ENCODE data around the gene FBH1.

FBH1 gene

DNA sequence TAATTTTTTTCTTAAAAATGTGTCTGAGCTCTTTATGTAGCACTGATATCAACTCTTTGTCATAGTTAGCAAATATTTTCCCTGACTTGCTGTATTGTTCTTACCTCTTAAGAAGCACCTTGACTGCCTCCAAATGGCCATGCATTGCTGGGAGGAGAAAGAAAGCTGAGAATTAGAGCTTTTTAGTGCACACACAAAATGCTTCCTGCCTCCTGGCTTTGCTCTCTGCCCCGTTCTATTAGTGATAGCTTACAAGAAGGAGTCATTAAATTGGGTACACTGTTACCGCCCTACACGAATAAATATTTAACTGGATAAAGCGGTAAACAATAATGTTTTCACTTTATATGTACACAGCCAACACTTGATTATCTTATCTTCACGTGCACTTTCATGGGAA lies 4.4 kb upstream of the FBH1 start:
- DNase-seq (ENCODE audit: extremely low spot score), result no peak
- CTCF ChIA-PET, result interaction anchor here (1.4 to 7.2 kb wide), 4 partner anchors 9 to 23 kb away, joined by 3 to 51 read pairs (median 13); no protein-coding TSS in a partner anchor
- TF ChIP-seq, protein P1, sequence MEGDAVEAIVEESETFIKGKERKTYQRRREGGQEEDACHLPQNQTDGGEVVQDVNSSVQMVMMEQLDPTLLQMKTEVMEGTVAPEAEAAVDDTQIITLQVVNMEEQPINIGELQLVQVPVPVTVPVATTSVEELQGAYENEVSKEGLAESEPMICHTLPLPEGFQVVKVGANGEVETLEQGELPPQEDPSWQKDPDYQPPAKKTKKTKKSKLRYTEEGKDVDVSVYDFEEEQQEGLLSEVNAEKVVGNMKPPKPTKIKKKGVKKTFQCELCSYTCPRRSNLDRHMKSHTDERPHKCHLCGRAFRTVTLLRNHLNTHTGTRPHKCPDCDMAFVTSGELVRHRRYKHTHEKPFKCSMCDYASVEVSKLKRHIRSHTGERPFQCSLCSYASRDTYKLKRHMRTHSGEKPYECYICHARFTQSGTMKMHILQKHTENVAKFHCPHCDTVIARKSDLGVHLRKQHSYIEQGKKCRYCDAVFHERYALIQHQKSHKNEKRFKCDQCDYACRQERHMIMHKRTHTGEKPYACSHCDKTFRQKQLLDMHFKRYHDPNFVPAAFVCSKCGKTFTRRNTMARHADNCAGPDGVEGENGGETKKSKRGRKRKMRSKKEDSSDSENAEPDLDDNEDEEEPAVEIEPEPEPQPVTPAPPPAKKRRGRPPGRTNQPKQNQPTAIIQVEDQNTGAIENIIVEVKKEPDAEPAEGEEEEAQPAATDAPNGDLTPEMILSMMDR (IDR thresholded peaks at IDR 0.05; ENCODE audit: control extremely low read depth, extremely low read depth, low read depth, missing control alignments), result no peak
- POLR2A ChIA-PET, result no interaction called here

DNA sequence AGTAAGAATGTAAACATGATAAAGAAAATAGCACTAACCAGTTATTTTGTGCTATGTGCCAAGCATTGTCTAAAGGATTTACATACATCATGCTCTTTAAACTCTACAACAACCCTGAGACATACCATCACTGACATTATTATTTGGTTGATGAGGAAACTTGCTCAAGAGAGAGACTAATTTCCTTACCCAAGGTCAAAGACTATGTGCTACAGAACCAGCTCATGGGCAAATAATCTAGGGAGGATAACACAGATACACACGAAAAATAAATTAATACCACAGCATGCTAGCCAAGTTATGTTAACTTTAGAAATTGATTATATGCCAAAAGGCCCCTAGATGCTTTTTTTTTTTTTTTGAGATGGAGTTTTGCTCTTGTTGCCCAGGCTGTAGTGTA lies 3.0 kb upstream of the FBH1 start:
- no peak for DNase-seq (ENCODE audit: extremely low spot score)
- ChIA-PET POLR2A (interaction anchor here (0.7 kb wide), 1 partner anchor 21 kb away, joined by 7 read pairs; no protein-coding TSS in a partner anchor), CTCF (interaction anchor here (4.9 to 7.2 kb wide), 2 partner anchors 10 to 13 kb away, joined by 22 to 51 read pairs; no protein-coding TSS in a partner anchor)
- TF ChIP-seq, protein P1 (IDR thresholded peaks at IDR 0.05; ENCODE audit: control extremely low read depth, extremely low read depth, low read depth, missing control alignments), result no peak

DNA sequence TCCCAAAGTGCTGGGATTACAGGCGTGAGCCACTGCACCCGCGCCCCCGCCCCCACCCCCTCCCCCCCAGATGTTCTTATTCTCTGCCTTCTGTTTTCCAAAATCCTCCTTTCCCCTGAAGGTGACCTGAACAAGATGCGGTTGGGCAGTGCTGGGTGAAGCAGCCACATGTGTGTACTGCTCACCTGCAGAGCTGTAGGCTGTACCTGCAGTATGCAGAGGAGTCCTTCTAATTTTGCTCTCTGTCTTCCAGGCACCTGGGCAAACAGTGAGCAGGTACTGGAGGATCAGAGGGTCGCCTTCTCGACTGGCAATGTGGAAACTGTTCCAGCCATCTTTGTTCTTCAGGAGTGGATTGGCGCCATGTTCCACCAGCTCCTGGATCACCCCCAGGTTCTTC lies 2.4 kb upstream of the FBH1 start:
- TF ChIP-seq, protein P1 (IDR thresholded peaks at IDR 0.05; ENCODE audit: control extremely low read depth, extremely low read depth, low read depth, missing control alignments), result no peak
- POLR2A ChIA-PET, result no interaction called here
- DNase-seq (ENCODE audit: extremely low spot score), result no peak
- CTCF ChIA-PET, result interaction anchor here (1.1 to 7.2 kb wide), 3 partner anchors 11 to 170 kb away, joined by 3 to 51 read pairs (median 22); no protein-coding TSS in a partner anchor

DNA sequence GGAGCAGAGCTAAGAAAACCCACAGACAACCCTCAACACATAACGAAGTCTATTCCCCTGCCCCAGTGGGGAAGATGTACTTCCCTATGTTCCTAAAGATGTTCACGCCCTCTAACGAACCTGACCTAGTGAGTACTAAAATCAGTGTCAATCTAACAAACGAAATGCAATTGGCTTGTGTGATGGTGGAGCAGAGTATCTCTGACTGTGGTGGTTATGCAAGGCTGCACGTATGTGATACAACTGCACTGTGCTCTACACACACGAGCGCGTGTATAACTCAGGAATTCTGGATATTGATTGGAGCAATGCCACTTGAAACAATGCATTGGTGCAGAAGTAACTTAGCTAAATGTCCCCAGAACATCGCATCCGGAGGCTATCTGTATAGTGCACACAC lies 1.7 kb upstream of the FBH1 start:
- ChIA-PET POLR2A (no interaction called here), CTCF (interaction anchor here (1.1 to 7.2 kb wide), 3 partner anchors 11 to 171 kb away, joined by 3 to 51 read pairs (median 22); no protein-coding TSS in a partner anchor)
- TF ChIP-seq, protein P1 (IDR thresholded peaks at IDR 0.05; ENCODE audit: control extremely low read depth, extremely low read depth, low read depth, missing control alignments), result no peak
- DNase-seq (ENCODE audit: extremely low spot score), result no peak

DNA sequence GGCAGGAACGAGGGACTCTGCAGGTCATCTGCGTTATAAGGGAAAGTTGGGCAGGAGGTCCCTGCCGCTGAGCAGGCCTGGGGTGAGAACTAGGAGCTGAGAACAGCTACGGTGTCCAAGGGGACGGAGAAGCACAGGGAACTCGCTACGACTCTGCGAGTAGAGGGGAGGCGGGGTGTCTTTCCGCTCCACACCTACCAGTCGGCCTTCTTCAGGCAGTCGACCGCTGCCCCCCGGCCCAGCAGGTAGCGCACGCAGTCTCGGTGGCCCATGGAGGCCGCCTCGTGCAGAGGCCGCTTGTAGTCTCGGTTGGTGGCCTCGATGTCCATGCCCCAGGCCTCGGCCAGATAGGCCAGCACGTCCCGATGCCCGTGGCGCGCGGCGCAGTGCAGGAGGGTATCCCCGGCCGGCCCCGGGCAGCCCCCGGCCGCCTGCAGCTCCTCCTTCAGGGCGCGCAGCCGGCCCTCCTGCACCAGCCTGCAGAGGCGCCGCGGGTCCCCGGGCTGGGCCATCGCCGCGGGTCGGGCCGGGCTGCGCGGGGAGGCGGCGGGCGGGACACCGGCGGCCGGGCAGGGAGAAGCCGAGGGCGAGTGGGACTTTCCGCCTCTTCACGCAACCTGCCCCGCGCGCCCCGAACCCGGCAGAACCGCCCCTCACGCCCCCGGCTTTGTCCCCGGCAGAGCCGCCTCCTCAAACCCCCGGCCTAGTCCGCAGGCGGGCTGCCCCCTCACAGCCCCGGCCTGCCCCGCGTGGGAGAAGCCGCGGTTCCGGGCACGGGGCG lies 1.0 kb upstream of the FBH1 start:
- peak; percentile 57 for DNase-seq (ENCODE audit: extremely low spot score)
- TF ChIP-seq, protein P1 (IDR thresholded peaks at IDR 0.05; ENCODE audit: control extremely low read depth, extremely low read depth, low read depth, missing control alignments), result peak; percentile 31
- ChIA-PET CTCF (interaction anchor here (0.9 to 7.2 kb wide), 11 partner anchors 12 to 263 kb away, joined by 3 to 51 read pairs (median 4); no protein-coding TSS in a partner anchor), POLR2A (interaction anchor here (0.5 to 1.2 kb wide), 6 partner anchors 15 to 126 kb away, joined by 3 to 10 read pairs (median 4); no protein-coding TSS in a partner anchor)

DNA sequence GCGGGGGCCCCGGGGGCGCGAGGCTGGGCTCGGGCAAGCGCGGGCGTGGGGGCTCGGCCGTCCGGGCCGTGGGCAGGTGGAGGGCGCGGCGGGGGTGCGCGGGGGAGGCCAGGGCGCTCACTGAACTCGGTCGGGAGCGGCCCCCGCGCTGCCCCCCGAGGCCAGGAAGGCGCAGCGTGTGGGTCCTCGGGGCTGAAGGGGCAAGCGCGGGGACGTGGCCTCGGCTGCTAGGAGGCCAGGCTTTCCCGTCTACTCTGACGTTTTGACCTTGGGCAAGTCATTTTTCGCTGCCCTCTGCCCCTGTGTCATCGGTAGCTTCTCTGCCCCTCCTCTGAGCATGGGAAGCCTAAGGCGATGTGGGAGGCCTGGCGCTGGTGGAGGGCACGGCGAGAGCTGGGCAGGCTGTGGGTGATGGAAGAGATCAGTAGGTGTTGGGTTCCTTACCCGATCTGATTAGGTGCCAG lies 441 bp downstream of the FBH1 start:
- no peak for DNase-seq (ENCODE audit: extremely low spot score)
- ChIA-PET CTCF (interaction anchor here (0.6 to 2.4 kb wide), 18 partner anchors 8 to 262 kb away, joined by 3 to 12 read pairs (median 3); no protein-coding TSS in a partner anchor), POLR2A (interaction anchor here (0.6 to 1.3 kb wide), 12 partner anchors 13 to 173 kb away, joined by 3 to 10 read pairs (median 4); no protein-coding TSS in a partner anchor)
- TF ChIP-seq, protein P1 (IDR thresholded peaks at IDR 0.05; ENCODE audit: control extremely low read depth, extremely low read depth, low read depth, missing control alignments), result no peak
